Measurements from ENCODE around the gene NEURL4. TPM values are rescaled to one million over a fixed set of nuclear protein-coding genes. Genes with fewer than 3 reads are reported as not detected.
A peak's percentile ranks its signal among the peaks of the same experiment; 100 is the strongest.
"Not testable (repeated sequence)": the region's sequence is repeated elsewhere in the genome, so short reads cannot be mapped to it uniquely, and the experiment has no call there.

The NEURL4 gene
- 10 to 100 TPM; 43.7 to 44.8 TPM for total RNA-seq

- H3K4me1 Mint-ChIP-seq: peaks cover 38% of the 10 kb centered on the region
- H3K36me3 Mint-ChIP-seq: peaks cover 3% of the 10 kb centered on the region
- ATAC-seq: peak; percentile 9
- peak within 1 kb of the TSS; percentile 97 for H3K27ac Mint-ChIP-seq
- DNase-seq: no peak
- H3K4me3 Mint-ChIP-seq: peak within 1 kb of the TSS; percentile 96
- no peaks in the 10 kb centered on the region for H3K27me3 Mint-ChIP-seq
- H3K9me3 Mint-ChIP-seq (ENCODE audit: low read depth): no peaks in the 10 kb centered on the region
- CTCF ChIA-PET: interaction anchor here (0.9 to 2.6 kb wide), 14 partner anchors 8 to 184 kb away, joined by 3 to 22 read pairs (median 6); partner anchors contain the start of genes ACAP1, GPS2 and TMEM95
Observed at GRCh38 chr17:7328840-7329373, at the start of gene NEURL4. TSS of gene NEURL4 (minus strand) at chr17:7329335. CDS start at chr17:7329312, 23 bp downstream.

GRCh38 chr17:7374353-7374752, 45.2 kb upstream of the NEURL4 start:
- Mint-ChIP-seq H3K36me3 (peaks cover 2% of the 10 kb centered on the region), H3K9me3 (ENCODE audit: low read depth) (peaks cover 3% of the 10 kb centered on the region), H3K27me3 (peaks cover 14% of the 10 kb centered on the region), H3K27ac (no peak overlapping the region), H3K4me1 (no peaks in the 10 kb centered on the region), H3K4me3 (no peak overlapping the region)
- CTCF ChIA-PET: interaction anchor here (6.2 kb wide), 1 partner anchor 18 kb away, joined by 22 read pairs; no protein-coding TSS in a partner anchor
- no peak for ATAC-seq
- no peak for DNase-seq

GRCh38 chr17:7370853-7371252, 41.7 kb upstream of the NEURL4 start:
- Mint-ChIP-seq H3K27me3 (peaks cover 3% of the 10 kb centered on the region), H3K36me3 (no peaks in the 10 kb centered on the region), H3K4me1 (no peaks in the 10 kb centered on the region), H3K9me3 (ENCODE audit: low read depth) (no peaks in the 10 kb centered on the region), H3K27ac (no peak overlapping the region), H3K4me3 (no peak overlapping the region)
- CTCF ChIA-PET: interaction anchor here (1.9 to 6.2 kb wide), 2 partner anchors 15 to 66 kb away, joined by 6 to 22 read pairs; no protein-coding TSS in a partner anchor
- DNase-seq (no peak), ATAC-seq (no peak)

GRCh38 chr17:7369825-7370224, 40.7 kb upstream of the NEURL4 start:
- no peak for DNase-seq
- Mint-ChIP-seq H3K27me3 (peaks cover 3% of the 10 kb centered on the region), H3K4me3 (no peak overlapping the region), H3K9me3 (ENCODE audit: low read depth) (no peaks in the 10 kb centered on the region), H3K27ac (no peak overlapping the region), H3K4me1 (no peaks in the 10 kb centered on the region), H3K36me3 (no peaks in the 10 kb centered on the region)
- CTCF ChIA-PET: no interaction called here
- no peak for ATAC-seq

- not testable (repeated sequence) for DNase-seq; H3K4me3 Mint-ChIP-seq; H3K36me3 Mint-ChIP-seq; H3K9me3 Mint-ChIP-seq (ENCODE audit: low read depth); ATAC-seq; H3K27me3 Mint-ChIP-seq; H3K4me1 Mint-ChIP-seq; H3K27ac Mint-ChIP-seq
- CTCF ChIA-PET: interaction anchor here (0.6 kb wide), 1 partner anchor 153 kb away, joined by 3 read pairs; no protein-coding TSS in a partner anchor
Observed at GRCh38 chr17:7368599-7368994, 39.5 kb upstream of the NEURL4 start.

- Mint-ChIP-seq H3K4me1 (no peaks in the 10 kb centered on the region), H3K4me3 (no peak overlapping the region), H3K9me3 (ENCODE audit: low read depth) (no peaks in the 10 kb centered on the region), H3K27me3 (peaks cover 3% of the 10 kb centered on the region), H3K36me3 (no peaks in the 10 kb centered on the region), H3K27ac (no peak overlapping the region)
- no peak for ATAC-seq
- no peak for DNase-seq
- CTCF ChIA-PET: interaction anchor here (0.5 to 1.2 kb wide), 3 partner anchors 12 to 153 kb away, joined by 3 read pairs; no protein-coding TSS in a partner anchor
Observed at GRCh38 chr17:7367918-7368598, 38.9 kb upstream of the NEURL4 start.

- no peaks in the 10 kb centered on the region for H3K4me1 Mint-ChIP-seq
- H3K27ac Mint-ChIP-seq: no peak overlapping the region
- H3K4me3 Mint-ChIP-seq: no peak overlapping the region
- DNase-seq (no peak), ATAC-seq (no peak)
- no peaks in the 10 kb centered on the region for H3K36me3 Mint-ChIP-seq
- H3K27me3 Mint-ChIP-seq: peaks cover 3% of the 10 kb centered on the region
- CTCF ChIA-PET: interaction anchor here (1.2 kb wide), 1 partner anchor 11 kb away, joined by 3 read pairs; no protein-coding TSS in a partner anchor
- no peaks in the 10 kb centered on the region for H3K9me3 Mint-ChIP-seq (ENCODE audit: low read depth)
Observed at GRCh38 chr17:7367083-7367482, 37.9 kb upstream of the NEURL4 start.

- H3K4me1 Mint-ChIP-seq; H3K27ac Mint-ChIP-seq; H3K36me3 Mint-ChIP-seq; H3K4me3 Mint-ChIP-seq; H3K27me3 Mint-ChIP-seq; H3K9me3 Mint-ChIP-seq (ENCODE audit: low read depth); DNase-seq; ATAC-seq: not testable (repeated sequence)
- CTCF ChIA-PET: interaction anchor here (0.9 kb wide), 1 partner anchor 10 kb away, joined by 4 read pairs; no protein-coding TSS in a partner anchor
Observed at GRCh38 chr17:7365963-7366362, 36.8 kb upstream of the NEURL4 start.

GRCh38 chr17:7363311-7363710, 34.2 kb upstream of the NEURL4 start:
- H3K4me1 Mint-ChIP-seq: no peaks in the 10 kb centered on the region
- no peak overlapping the region for H3K4me3 Mint-ChIP-seq
- CTCF ChIA-PET: interaction anchor here (0.7 to 1.6 kb wide), 2 partner anchors 144 to 198 kb away, joined by 4 to 7 read pairs; partner anchors contain the start of gene SENP3
- no peaks in the 10 kb centered on the region for H3K9me3 Mint-ChIP-seq (ENCODE audit: low read depth)
- H3K27ac Mint-ChIP-seq: no peak overlapping the region
- no peak for ATAC-seq
- DNase-seq: no peak
- no peaks in the 10 kb centered on the region for H3K36me3 Mint-ChIP-seq
- H3K27me3 Mint-ChIP-seq: peaks cover 2% of the 10 kb centered on the region

- Mint-ChIP-seq H3K36me3 (no peaks in the 10 kb centered on the region), H3K9me3 (ENCODE audit: low read depth) (no peaks in the 10 kb centered on the region), H3K27me3 (peaks cover 2% of the 10 kb centered on the region), H3K4me3 (no peak overlapping the region), H3K4me1 (no peaks in the 10 kb centered on the region), H3K27ac (no peak overlapping the region)
- CTCF ChIA-PET: interaction anchor here (1.6 kb wide), 1 partner anchor 199 kb away, joined by 7 read pairs; the partner anchor contains the start of gene SENP3
- DNase-seq (no peak), ATAC-seq (no peak)
Observed at GRCh38 chr17:7361906-7362305, 32.8 kb upstream of the NEURL4 start.

- Mint-ChIP-seq H3K4me1 (peaks cover 30% of the 10 kb centered on the region), H3K4me3 (no peak overlapping the region), H3K27ac (no peak overlapping the region), H3K9me3 (ENCODE audit: low read depth) (no peaks in the 10 kb centered on the region), H3K36me3 (peaks cover 2% of the 10 kb centered on the region), H3K27me3 (peaks cover 2% of the 10 kb centered on the region)
- no peak for DNase-seq
- ATAC-seq: no peak
- CTCF ChIA-PET: interaction anchor here (2.1 to 6.7 kb wide), 3 partner anchors 79 to 232 kb away, joined by 11 to 88 read pairs (median 41); partner anchors contain the start of genes SENP3, SOX15 and TMEM102
Observed at GRCh38 chr17:7357381-7357780, 28.2 kb upstream of the NEURL4 start.

GRCh38 chr17:7356756-7357155, 27.6 kb upstream of the NEURL4 start:
- ATAC-seq: no peak
- H3K4me1 Mint-ChIP-seq: peaks cover 32% of the 10 kb centered on the region

GRCh38 chr17:7356072-7356549, 27.0 kb upstream of the NEURL4 start:
- Mint-ChIP-seq H3K27ac (no peak overlapping the region), H3K9me3 (ENCODE audit: low read depth) (no peaks in the 10 kb centered on the region), H3K36me3 (peaks cover 6% of the 10 kb centered on the region), H3K4me3 (no peak overlapping the region), H3K4me1 (peaks cover 35% of the 10 kb centered on the region), H3K27me3 (no peaks in the 10 kb centered on the region)
- CTCF ChIA-PET: interaction anchor here (0.6 to 6.7 kb wide), 52 partner anchors 10 to 360 kb away, joined by 3 to 88 read pairs (median 4); partner anchors contain the start of genes ACAP1, NEURL4, PLSCR3 and POLR2A
- peak; percentile 92 for DNase-seq
- peak; percentile 73 for ATAC-seq

More at GRCh38 chr17:7356756-7357155, 27.6 kb upstream of the NEURL4 start:
- H3K9me3 Mint-ChIP-seq (ENCODE audit: low read depth): no peaks in the 10 kb centered on the region
- no peak for DNase-seq
- H3K27me3 Mint-ChIP-seq: no peaks in the 10 kb centered on the region
- CTCF ChIA-PET: interaction anchor here (0.9 to 6.7 kb wide), 27 partner anchors 9 to 331 kb away, joined by 3 to 88 read pairs (median 6); partner anchors contain the start of genes ACAP1, NEURL4, PLSCR3 and POLR2A
- peaks cover 3% of the 10 kb centered on the region for H3K36me3 Mint-ChIP-seq
- H3K27ac Mint-ChIP-seq: no peak overlapping the region
- H3K4me3 Mint-ChIP-seq: no peak overlapping the region
